Osteocyte (in vitro differentiated cells): ENCODE measurements around the gene ECI1. TPM values are rescaled to one million over a fixed set of nuclear protein-coding genes. Genes with fewer than 3 reads are reported as not detected.
A peak's percentile ranks its signal among the peaks of the same experiment; 100 is the strongest.

Experiments
- DNase-seq: peaks from one replicate; pipeline ENCODE4 v3.0.0; 2021; ENCODE audit warnings: mixed read lengths; ENCODE audit not compliant: unreplicated experiment; ENCODE audit errors: extremely low spot score
- H3K27ac Mint-ChIP-seq: one replicate; pipeline ENCODE4 v1.8.0; 2021; ENCODE audit warnings: mild to moderate bottlenecking, mixed read lengths; ENCODE audit not compliant: unreplicated experiment
- H3K27me3 Mint-ChIP-seq: one replicate; pipeline ENCODE4 v1.8.0; 2021; ENCODE audit warnings: mixed read lengths; ENCODE audit not compliant: unreplicated experiment
- H3K36me3 Mint-ChIP-seq: one replicate; pipeline ENCODE4 v1.8.0; 2021; ENCODE audit warnings: mixed read lengths; ENCODE audit not compliant: unreplicated experiment
- H3K4me1 Mint-ChIP-seq: one replicate; pipeline ENCODE4 v1.8.0; 2021; ENCODE audit warnings: mixed read lengths; ENCODE audit not compliant: unreplicated experiment
- H3K4me3 Mint-ChIP-seq: one replicate; pipeline ENCODE4 v1.8.0; 2021; ENCODE audit warnings: mild to moderate bottlenecking, moderate library complexity, mixed read lengths; ENCODE audit not compliant: unreplicated experiment
- H3K9me3 Mint-ChIP-seq: one replicate; pipeline ENCODE4 v1.8.0; 2021; ENCODE audit warnings: mixed read lengths; ENCODE audit not compliant: unreplicated experiment
- total RNA-seq: library from RNA; stranded (reverse); gene quantifications from 2 replicates; pipeline ENCODE4 v1.2.1, GENCODE V29; 2021
- TF ChIP-seq, protein P1 (sequence below): fragments of 200-600 bp; sonication (generic); IDR thresholded peaks from 2 replicates; pipeline ENCODE4 v1.5.0; 2021; ENCODE audit warnings: antibody characterized with exemption, mild to moderate bottlenecking, moderate library complexity

Gene ECI1
- total RNA-seq, 1 donor from 2014 or later = 46.4 TPM

GRCh38 chr16:2238838-2239675, 12.3 kb downstream of the ECI1 start:
- DNase-seq = no peak
- H3K36me3 Mint-ChIP-seq = peaks cover 7% of the 10 kb centered on the region

DNA sequence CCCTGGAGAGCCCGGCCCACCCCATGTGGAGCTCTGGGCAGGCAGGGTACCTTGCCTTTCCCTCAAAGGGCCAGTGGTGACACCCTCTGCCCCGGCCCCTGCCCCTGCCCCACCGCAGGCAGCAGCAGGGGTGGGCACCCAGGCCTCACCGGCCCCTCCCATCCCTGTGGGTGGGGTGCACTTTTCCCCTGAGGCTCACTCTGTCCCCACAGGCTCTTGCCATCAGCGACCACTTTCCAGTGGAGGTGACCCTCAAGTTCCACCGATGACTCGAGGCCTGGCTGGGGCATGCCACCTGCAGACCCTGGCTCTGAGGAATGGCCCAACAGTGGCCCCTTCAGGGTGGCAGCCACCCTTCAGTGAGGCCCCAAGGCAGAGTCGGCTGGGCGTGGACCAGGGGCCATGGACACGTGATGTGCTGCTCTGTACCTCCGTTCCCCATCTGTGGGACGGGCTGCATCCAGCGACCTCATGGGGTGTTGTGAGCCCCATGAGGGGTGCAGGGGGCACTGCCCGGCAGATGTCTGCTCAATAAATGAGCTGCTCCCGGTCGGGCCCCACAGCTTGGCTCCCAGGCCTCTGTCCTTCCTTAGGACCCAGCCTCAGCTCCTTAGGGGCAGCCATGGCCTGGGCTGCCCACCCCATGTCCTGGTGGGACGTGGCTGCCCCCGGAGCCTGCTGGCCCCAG, 13.1 kb downstream of the ECI1 start:
- Mint-ChIP-seq H3K4me1 (peaks cover 2% of the 10 kb centered on the region), H3K9me3 (no peaks in the 10 kb centered on the region), H3K4me3 (no peak overlapping the region), H3K27ac (no peak overlapping the region), H3K36me3 (peaks cover 7% of the 10 kb centered on the region), H3K27me3 (no peaks in the 10 kb centered on the region)
- no peak for DNase-seq
- TF ChIP-seq, protein P1, sequence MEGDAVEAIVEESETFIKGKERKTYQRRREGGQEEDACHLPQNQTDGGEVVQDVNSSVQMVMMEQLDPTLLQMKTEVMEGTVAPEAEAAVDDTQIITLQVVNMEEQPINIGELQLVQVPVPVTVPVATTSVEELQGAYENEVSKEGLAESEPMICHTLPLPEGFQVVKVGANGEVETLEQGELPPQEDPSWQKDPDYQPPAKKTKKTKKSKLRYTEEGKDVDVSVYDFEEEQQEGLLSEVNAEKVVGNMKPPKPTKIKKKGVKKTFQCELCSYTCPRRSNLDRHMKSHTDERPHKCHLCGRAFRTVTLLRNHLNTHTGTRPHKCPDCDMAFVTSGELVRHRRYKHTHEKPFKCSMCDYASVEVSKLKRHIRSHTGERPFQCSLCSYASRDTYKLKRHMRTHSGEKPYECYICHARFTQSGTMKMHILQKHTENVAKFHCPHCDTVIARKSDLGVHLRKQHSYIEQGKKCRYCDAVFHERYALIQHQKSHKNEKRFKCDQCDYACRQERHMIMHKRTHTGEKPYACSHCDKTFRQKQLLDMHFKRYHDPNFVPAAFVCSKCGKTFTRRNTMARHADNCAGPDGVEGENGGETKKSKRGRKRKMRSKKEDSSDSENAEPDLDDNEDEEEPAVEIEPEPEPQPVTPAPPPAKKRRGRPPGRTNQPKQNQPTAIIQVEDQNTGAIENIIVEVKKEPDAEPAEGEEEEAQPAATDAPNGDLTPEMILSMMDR = no peak

More at GRCh38 chr16:2238838-2239675, 12.3 kb downstream of the ECI1 start:
- H3K9me3 Mint-ChIP-seq = no peaks in the 10 kb centered on the region
- H3K27me3 Mint-ChIP-seq = no peaks in the 10 kb centered on the region
- peaks cover 2% of the 10 kb centered on the region for H3K4me1 Mint-ChIP-seq
- peak overlapping the region; percentile 56 for H3K27ac Mint-ChIP-seq
- TF ChIP-seq, protein P1 = no peak
- H3K4me3 Mint-ChIP-seq = no peak overlapping the region

GRCh38 chr16:2237493-2238149, 13.8 kb downstream of the ECI1 start:
- TF ChIP-seq, protein P1 = no peak
- H3K27ac Mint-ChIP-seq = no peak overlapping the region
- H3K36me3 Mint-ChIP-seq = peaks cover 7% of the 10 kb centered on the region
- no peak for DNase-seq
- H3K27me3 Mint-ChIP-seq = no peaks in the 10 kb centered on the region
- no peak overlapping the region for H3K4me3 Mint-ChIP-seq
- no peaks in the 10 kb centered on the region for H3K9me3 Mint-ChIP-seq
- H3K4me1 Mint-ChIP-seq = peaks cover 2% of the 10 kb centered on the region

DNA sequence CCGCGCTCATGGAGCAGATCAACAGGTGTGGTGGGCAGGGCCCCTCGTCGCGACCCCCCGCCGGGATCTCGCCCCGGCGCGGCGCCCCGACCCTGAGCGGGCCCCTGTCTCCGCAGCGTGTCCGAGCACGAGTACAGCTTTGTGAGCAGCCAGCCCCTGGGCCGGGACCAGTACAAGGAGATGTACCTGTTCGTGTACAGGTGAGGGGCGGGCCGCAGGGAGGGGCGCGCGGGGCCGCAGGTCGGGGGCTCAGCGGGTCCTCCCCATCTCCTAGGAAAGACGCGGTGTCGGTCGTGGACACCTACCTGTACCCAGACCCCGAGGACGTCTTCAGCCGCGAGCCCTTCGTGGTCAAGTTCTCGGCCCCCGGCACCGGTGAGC, 14.3 kb downstream of the ECI1 start:
- TF ChIP-seq, protein P1 = no peak
- H3K36me3 Mint-ChIP-seq = peaks cover 3% of the 10 kb centered on the region
- peaks cover 2% of the 10 kb centered on the region for H3K4me1 Mint-ChIP-seq
- no peaks in the 10 kb centered on the region for H3K27me3 Mint-ChIP-seq
- no peak overlapping the region for H3K4me3 Mint-ChIP-seq
- H3K27ac Mint-ChIP-seq = no peak overlapping the region
- H3K9me3 Mint-ChIP-seq = no peaks in the 10 kb centered on the region
- no peak for DNase-seq
